ENCODE results near the gene RAB43.
"Not testable (repeated sequence)": the region's sequence is repeated elsewhere in the genome, so short reads cannot be mapped to it uniquely, and the experiment has no call there.

Gene RAB43

GRCh38 chr3:129112308-129113052 lies 9.1 kb downstream of the RAB43 start:
- CTCF ChIA-PET = no interaction called here
- POLR2A ChIA-PET = no interaction called here
- 0 out of 2 replicates have a peak, but pooled peaks have one; percentile 33 for TF ChIP-seq FEZF1 (tag by site-specific recombination; IDR thresholded peaks at IDR 0.05)
- TF ChIP-seq ZNF692 (tag by site-specific recombination; IDR thresholded peaks at IDR 0.05) = peak; percentile 83
- peak; percentile 57; the same call in 1 of the 2 replicates for TF ChIP-seq ZFP69B (tag by site-specific recombination; IDR thresholded peaks at IDR 0.05)
- no peak for TF ChIP-seq ZNF530 (tag by site-specific recombination; IDR thresholded peaks at IDR 0.05; ENCODE audit: low read depth)
- TF ChIP-seq ZEB2 (tag by site-specific recombination; IDR thresholded peaks at IDR 0.05) = no peak
- no peak for TF ChIP-seq HIC1 (tag by site-specific recombination; IDR thresholded peaks at IDR 0.05)
- TF ChIP-seq ZNF791 (tag by site-specific recombination; IDR thresholded peaks at IDR 0.05) = no peak
- Histone ChIP-seq H3K36me3 (ENCODE audit: control insufficient read depth in 2 of 2, insufficient read depth in 1 of 2, low read length in 2 of 2) (peaks cover 0 to 7% of the 10 kb centered on the region in 2 experiments; a peak in 2 of 3 replicates), H3K4me1 (ENCODE audit: control insufficient read depth, insufficient read depth, low read length) (peaks cover 6% of the 10 kb centered on the region), H3K27ac (ENCODE audit: extremely low read depth, low read depth, low read length) (no peak overlapping the region), H3K9me3 (ENCODE audit: control insufficient read depth, insufficient read depth, low read depth, low read length) (no peaks in the 10 kb centered on the region), H3K4me3 (ENCODE audit: low read depth, low read length) (no peak overlapping the region)

GRCh38 chr3:129111076-129111780 lies 10.4 kb downstream of the RAB43 start:
- H3K36me3 ChIP-seq (ENCODE audit: control insufficient read depth in 2 of 2, insufficient read depth in 1 of 2, low read length in 2 of 2) = peaks cover 0 to 15% of the 10 kb centered on the region in 2 experiments; a peak in 2 of 3 replicates
- H3K4me1 ChIP-seq (ENCODE audit: control insufficient read depth, insufficient read depth, low read length); H3K9me3 ChIP-seq (ENCODE audit: control insufficient read depth, insufficient read depth, low read depth, low read length); CTCF ChIA-PET; H3K27ac ChIP-seq (ENCODE audit: extremely low read depth, low read depth, low read length); H3K4me3 ChIP-seq (ENCODE audit: low read depth, low read length): not testable (repeated sequence)
- POLR2A ChIA-PET = interaction anchor here (0.7 kb wide), 1 partner anchor 143 kb away, joined by 4 read pairs; no protein-coding TSS in a partner anchor

GRCh38 chr3:129107793-129108192 lies 13.8 kb downstream of the RAB43 start:
- Histone ChIP-seq H3K36me3 (ENCODE audit: control insufficient read depth in 2 of 2, insufficient read depth in 1 of 2, low read length in 2 of 2) (peaks cover 0 to 15% of the 10 kb centered on the region in 2 experiments; a peak in 1 of 3 replicates), H3K9me3 (ENCODE audit: control insufficient read depth, insufficient read depth, low read depth, low read length) (no peaks in the 10 kb centered on the region), H3K4me3 (ENCODE audit: low read depth, low read length) (no peak overlapping the region), H3K4me1 (ENCODE audit: control insufficient read depth, insufficient read depth, low read length) (no peaks in the 10 kb centered on the region), H3K27ac (ENCODE audit: extremely low read depth, low read depth, low read length) (no peak overlapping the region)
- ChIA-PET POLR2A (no interaction called here), CTCF (no interaction called here)
- TF ChIP-seq ZNF23 (tag by site-specific recombination; IDR thresholded peaks at IDR 0.05; ENCODE audit: borderline replicate concordance) (no peak), ZNF223 (tag by site-specific recombination; IDR thresholded peaks at IDR 0.05) (no peak), EGR2 (tag by site-specific recombination; IDR thresholded peaks at IDR 0.05; ENCODE audit: low read depth) (no peak), ZNF639 (tag by site-specific recombination; IDR thresholded peaks at IDR 0.05) (no peak), ZNF324 (tag by site-specific recombination; IDR thresholded peaks at IDR 0.05) (no peak), ZSCAN30 (tag by site-specific recombination; IDR thresholded peaks at IDR 0.05) (no peak), ZEB2 (tag by site-specific recombination; IDR thresholded peaks at IDR 0.05) (no peak), SETDB1 (IDR thresholded peaks at IDR 0.05; ENCODE audit: insufficient read length, low read length) (no peak), ZNF626 (tag by site-specific recombination; IDR thresholded peaks at IDR 0.05) (no peak), ZNF473 (tag by site-specific recombination; IDR thresholded peaks at IDR 0.05) (no peak), MZF1 (tag by site-specific recombination; IDR thresholded peaks at IDR 0.05; ENCODE audit: borderline replicate concordance) (no peak), ZNF513 (tag by site-specific recombination; IDR thresholded peaks at IDR 0.05) (no peak), ZNF426 (tag by site-specific recombination; IDR thresholded peaks at IDR 0.05) (no peak), SCRT1 (tag by site-specific recombination; IDR thresholded peaks at IDR 0.05; ENCODE audit: borderline replicate concordance) (no peak), ZNF24 (tag by site-specific recombination; IDR thresholded peaks at IDR 0.05) (no peak), IKZF3 (tag by site-specific recombination; IDR thresholded peaks at IDR 0.05) (no peak)
